ENCODE data around the gene TRAFD1. TPM values are rescaled to one million over a fixed set of nuclear protein-coding genes. Genes with fewer than 3 reads are reported as not detected.

Gene TRAFD1, protein sequence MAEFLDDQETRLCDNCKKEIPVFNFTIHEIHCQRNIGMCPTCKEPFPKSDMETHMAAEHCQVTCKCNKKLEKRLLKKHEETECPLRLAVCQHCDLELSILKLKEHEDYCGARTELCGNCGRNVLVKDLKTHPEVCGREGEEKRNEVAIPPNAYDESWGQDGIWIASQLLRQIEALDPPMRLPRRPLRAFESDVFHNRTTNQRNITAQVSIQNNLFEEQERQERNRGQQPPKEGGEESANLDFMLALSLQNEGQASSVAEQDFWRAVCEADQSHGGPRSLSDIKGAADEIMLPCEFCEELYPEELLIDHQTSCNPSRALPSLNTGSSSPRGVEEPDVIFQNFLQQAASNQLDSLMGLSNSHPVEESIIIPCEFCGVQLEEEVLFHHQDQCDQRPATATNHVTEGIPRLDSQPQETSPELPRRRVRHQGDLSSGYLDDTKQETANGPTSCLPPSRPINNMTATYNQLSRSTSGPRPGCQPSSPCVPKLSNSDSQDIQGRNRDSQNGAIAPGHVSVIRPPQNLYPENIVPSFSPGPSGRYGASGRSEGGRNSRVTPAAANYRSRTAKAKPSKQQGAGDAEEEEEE
- 30.0 and 47.5 TPM in 2 replicates for total RNA-seq

DNA sequence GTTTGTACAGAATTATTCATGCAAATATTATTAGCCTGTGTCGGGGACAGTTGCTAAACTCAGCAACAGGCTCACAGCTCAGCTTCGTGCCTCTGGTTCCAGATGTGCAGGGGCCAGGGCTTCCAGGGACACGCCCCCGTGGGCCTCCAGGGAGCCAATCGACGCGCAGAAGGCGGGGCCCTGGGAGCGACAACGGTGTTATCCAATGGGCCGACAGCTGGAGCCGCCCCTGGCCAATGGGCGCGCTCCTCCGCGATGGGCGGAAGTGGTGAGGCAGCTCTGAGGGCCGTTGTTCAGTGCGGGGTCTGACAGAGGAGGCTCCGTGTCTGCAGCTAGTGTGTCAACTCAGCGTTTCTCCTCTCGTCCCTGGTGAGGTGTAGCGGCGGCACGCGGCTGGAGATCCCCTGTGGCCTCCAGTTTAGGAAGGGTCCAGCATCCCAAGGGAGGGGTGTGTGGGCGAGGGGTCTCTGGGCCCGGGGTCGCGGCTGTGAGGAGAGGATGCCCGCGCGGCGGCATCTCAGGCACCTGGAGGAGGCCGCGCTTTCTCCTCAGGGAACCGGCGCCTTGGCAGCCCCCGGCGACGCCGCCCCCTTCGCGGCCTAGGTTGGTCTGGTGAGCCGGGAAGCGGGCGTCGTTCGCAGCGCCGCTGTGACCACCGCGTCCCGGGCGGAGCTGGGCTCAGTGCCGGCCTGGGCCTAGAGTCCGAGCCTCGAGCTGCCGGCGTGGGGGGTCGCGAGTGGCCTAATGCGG, at the start of gene TRAFD1:
Gene TRAFD1 (plus strand): TSS at position 311 of the 750 bp plus-strand sequence. CDS start 4,963 bp downstream, outside the sequence.
- H3K4me3 ChIP-seq (ENCODE audit: low read depth, low read length), result peak within 1 kb of the TSS; percentile 98
- peak; percentile 98 for DNase-seq (ENCODE audit: low read depth)
- TF ChIP-seq, protein P1, sequence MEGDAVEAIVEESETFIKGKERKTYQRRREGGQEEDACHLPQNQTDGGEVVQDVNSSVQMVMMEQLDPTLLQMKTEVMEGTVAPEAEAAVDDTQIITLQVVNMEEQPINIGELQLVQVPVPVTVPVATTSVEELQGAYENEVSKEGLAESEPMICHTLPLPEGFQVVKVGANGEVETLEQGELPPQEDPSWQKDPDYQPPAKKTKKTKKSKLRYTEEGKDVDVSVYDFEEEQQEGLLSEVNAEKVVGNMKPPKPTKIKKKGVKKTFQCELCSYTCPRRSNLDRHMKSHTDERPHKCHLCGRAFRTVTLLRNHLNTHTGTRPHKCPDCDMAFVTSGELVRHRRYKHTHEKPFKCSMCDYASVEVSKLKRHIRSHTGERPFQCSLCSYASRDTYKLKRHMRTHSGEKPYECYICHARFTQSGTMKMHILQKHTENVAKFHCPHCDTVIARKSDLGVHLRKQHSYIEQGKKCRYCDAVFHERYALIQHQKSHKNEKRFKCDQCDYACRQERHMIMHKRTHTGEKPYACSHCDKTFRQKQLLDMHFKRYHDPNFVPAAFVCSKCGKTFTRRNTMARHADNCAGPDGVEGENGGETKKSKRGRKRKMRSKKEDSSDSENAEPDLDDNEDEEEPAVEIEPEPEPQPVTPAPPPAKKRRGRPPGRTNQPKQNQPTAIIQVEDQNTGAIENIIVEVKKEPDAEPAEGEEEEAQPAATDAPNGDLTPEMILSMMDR (IDR thresholded peaks at IDR 0.05; ENCODE audit: insufficient read depth, low read depth, low read length), result no peak

DNA sequence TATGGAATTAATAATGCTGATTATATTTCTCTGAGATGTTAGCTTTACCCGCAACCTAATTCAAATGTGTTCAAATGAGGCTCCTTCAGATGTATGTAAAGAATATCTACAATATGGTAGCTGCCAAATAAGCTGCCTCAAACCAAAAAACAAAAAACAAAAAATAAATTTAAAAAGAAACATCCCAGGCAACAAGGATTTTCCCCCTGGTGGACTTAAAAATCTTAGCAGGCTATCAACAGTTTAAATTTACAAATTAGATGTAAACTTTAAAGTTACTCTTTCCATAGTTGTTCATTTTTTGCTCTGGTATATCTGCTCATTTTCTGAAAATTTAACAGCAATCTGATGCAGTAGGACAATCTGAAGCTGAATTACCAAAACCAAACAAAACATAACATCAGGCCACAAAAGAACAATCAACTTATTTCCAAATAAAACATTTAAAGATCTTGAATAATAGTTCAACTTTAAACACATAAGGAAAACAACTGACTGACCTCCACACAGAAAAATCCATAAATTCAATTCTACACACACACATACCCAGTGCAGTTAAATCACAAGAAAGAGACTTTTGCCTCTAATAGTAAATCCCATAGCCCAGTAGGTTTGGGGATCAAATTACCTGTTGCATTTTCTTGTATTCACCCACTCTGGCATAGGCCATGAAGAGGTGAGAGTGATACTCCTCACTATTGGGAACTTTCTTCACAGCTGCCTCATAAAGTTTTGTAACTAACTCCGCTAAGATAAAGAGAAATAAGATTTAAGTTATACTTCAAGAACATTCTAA, 38.1 kb upstream of the TRAFD1 start:
- no peak for DNase-seq (ENCODE audit: low read depth)
- H3K4me3 ChIP-seq (ENCODE audit: low read depth, low read length), result no peak overlapping the region
- TF ChIP-seq, protein P1 (IDR thresholded peaks at IDR 0.05; ENCODE audit: insufficient read depth, low read depth, low read length), result no peak

DNA sequence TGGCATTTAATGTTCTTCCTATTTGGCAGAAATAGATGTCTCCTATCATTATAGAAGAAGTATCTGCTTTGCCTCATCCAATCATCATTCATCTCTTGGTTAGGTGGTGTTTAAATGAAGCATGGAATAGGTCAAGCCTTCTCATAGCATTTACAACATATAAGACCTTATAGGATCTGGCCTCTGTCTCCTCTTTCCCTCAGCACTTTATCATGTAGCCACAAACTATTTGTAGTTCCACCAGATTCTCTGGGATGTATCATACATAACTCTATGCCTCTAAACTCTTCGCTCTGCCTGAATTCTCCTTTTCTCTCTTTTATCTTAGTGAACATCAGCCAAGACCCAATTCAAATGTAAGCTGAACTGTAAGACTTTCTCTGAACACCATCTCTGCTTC, 37.5 kb upstream of the TRAFD1 start:
- DNase-seq (ENCODE audit: low read depth), result peak; percentile 80
- TF ChIP-seq, protein P1 (IDR thresholded peaks at IDR 0.05; ENCODE audit: insufficient read depth, low read depth, low read length), result no peak
- no peak overlapping the region for H3K4me3 ChIP-seq (ENCODE audit: low read depth, low read length)

DNA sequence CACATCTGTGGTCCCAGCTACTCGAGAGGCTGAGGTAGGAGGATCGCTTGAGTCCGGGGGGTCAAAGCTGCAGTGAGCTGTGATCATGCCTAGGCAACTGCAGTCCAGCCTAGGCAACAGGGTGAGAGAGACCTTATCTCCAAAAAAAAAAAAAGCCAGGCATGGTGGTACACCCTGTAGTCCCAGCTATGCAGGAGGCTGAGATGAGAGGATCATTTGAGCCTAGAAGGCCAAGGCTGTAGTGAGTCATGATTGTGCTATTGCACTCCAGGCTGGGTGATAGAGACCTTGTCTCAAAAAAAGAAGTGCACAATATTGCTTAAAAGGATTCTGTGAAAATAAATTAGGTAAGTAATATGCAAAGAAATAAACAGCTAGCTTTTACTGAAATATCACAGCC, 33.8 kb upstream of the TRAFD1 start:
- H3K4me3 ChIP-seq (ENCODE audit: low read depth, low read length), result no peak overlapping the region
- TF ChIP-seq, protein P1 (IDR thresholded peaks at IDR 0.05; ENCODE audit: insufficient read depth, low read depth, low read length), result no peak
- no peak for DNase-seq (ENCODE audit: low read depth)

DNA sequence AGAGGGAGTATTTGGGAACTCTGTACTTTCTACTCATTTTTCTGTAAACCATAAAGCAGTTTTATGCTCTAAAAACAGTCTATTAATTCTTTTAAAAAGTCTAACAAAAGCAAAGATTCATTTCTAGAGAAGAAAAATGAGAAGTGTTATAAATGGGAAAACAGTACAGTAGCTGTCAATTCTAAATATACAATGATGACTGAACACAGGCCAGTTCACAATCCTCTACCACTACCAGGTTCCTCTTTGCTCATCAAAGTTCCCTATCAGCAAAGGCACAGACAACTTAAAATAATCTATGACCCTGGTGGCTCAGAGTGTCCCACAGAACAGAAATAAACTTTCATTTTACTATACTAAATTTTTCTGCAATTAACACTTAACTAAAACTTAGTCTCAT, 29.3 kb upstream of the TRAFD1 start:
- TF ChIP-seq, protein P1 (IDR thresholded peaks at IDR 0.05; ENCODE audit: insufficient read depth, low read depth, low read length), result no peak
- H3K4me3 ChIP-seq (ENCODE audit: low read depth, low read length), result no peak overlapping the region
- DNase-seq (ENCODE audit: low read depth), result no peak

DNA sequence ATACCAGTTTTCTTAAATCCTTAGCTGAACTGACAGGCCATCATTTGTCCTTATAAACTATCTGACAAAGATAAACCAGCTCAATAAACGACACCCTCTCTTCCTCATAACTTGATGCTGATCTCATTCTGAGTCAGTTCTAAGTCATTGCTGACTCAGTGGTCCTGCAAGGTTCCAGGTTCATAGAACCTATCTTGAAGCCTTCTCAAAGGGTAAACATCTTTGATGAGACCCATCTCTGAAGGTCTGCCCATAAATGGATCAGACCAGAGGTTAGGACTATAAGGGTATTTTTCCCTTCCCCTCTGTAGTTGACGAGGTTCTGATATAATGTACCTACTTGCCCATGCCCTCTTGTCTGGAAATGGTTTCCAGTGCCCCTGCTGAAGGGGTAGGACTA, 28.7 kb upstream of the TRAFD1 start:
- no peak overlapping the region for H3K4me3 ChIP-seq (ENCODE audit: low read depth, low read length)
- TF ChIP-seq, protein P1 (IDR thresholded peaks at IDR 0.05; ENCODE audit: insufficient read depth, low read depth, low read length), result no peak
- peak; percentile 48 for DNase-seq (ENCODE audit: low read depth)

Measured in fibroblast of villous mesenchyme (primary cell).